Fibroblast of peridontal ligament (primary cell): Measurements from ENCODE around the gene DNAH17.

Experiments used
- DNase-seq: peaks from one replicate; pipeline ENCODE4 v3.0.0-alpha.2; 2010; ENCODE audit errors: extremely low read depth

The DNAH17 gene

GRCh38 chr17:78577296-78577695 lies at the start of gene DNAH17:
Gene DNAH17, minus strand, starts transcription at chr17:78577396. Its CDS starts 2,339 bp downstream, at chr17:78575057.
- DNase-seq = no peak

- no peak for DNase-seq
These were observed 47.3 kb upstream of the DNAH17 start for GRCh38 chr17:78624324-78625151.

- DNase-seq = no peak
These were observed 46.3 kb upstream of the DNAH17 start for GRCh38 chr17:78623541-78623940.

- DNase-seq = no peak
These were observed 45.5 kb upstream of the DNAH17 start for GRCh38 chr17:78622491-78623265.

GRCh38 chr17:78621720-78622490 lies 44.7 kb upstream of the DNAH17 start:
- DNase-seq = no peak

- no peak for DNase-seq
These were observed 42.9 kb upstream of the DNAH17 start for GRCh38 chr17:78620099-78620498.

- DNase-seq = no peak
These were observed 42.1 kb upstream of the DNAH17 start for GRCh38 chr17:78619334-78619733.

GRCh38 chr17:78618264-78619066 lies 41.3 kb upstream of the DNAH17 start:
- no peak for DNase-seq

- peak; percentile 30 for DNase-seq
These were observed 40.4 kb upstream of the DNAH17 start for GRCh38 chr17:78617511-78618061.

- no peak for DNase-seq
These were observed 39.8 kb upstream of the DNAH17 start for GRCh38 chr17:78616946-78617345.

GRCh38 chr17:78615631-78616030 lies 38.4 kb upstream of the DNAH17 start:
- no peak for DNase-seq

GRCh38 chr17:78613416-78613815 lies 36.2 kb upstream of the DNAH17 start:
- no peak for DNase-seq

GRCh38 chr17:78611607-78612006 lies 34.4 kb upstream of the DNAH17 start:
- peak; percentile 34 for DNase-seq

GRCh38 chr17:78610951-78611511 lies 33.8 kb upstream of the DNAH17 start:
- DNase-seq = no peak

GRCh38 chr17:78609191-78609641 lies 32.0 kb upstream of the DNAH17 start:
- no peak for DNase-seq

GRCh38 chr17:78608804-78609186 lies 31.6 kb upstream of the DNAH17 start:
- DNase-seq = no peak

GRCh38 chr17:78608122-78608803 lies 31.1 kb upstream of the DNAH17 start:
- DNase-seq = no peak

- no peak for DNase-seq
These were observed 29.8 kb upstream of the DNAH17 start for GRCh38 chr17:78607038-78607437.

- DNase-seq = no peak
These were observed 28.7 kb upstream of the DNAH17 start for GRCh38 chr17:78605886-78606285.

GRCh38 chr17:78605429-78605828 lies 28.2 kb upstream of the DNAH17 start:
- DNase-seq = no peak
